Measurements from ENCODE around the gene HSP90AB1. TPM values are rescaled to one million over a fixed set of nuclear protein-coding genes. Genes with fewer than 3 reads are reported as not detected.
A peak's percentile ranks its signal among the peaks of the same experiment; 100 is the strongest.
"Not testable (repeated sequence)": the region's sequence is repeated elsewhere in the genome, so short reads cannot be mapped to it uniquely, and the experiment has no call there.

Gene HSP90AB1
- total RNA-seq, 2 experiments from 2014 or later = 1,951 to 2,044 TPM

DNA sequence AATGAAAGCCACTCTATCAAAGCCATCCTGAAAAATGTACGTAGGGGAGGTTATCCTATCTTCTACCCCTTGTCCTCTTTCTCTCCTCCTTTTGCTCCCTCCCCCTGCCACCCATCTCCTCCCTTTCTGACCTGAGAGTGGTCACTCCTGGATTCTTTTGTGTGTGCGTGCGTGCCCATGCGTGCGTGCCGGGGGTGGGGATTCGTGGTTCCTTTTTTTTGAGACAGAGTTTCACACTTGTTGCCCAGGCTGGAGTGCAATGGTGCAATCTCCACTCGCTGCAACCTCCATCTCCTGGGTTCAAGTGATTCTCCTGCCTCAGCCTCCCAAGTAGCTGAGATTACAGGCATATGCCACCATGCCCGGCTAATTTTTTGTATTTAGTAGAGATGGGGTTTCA, 15.5 kb upstream of the HSP90AB1 start:
- H3K4me3 Mint-ChIP-seq; H3K9me3 Mint-ChIP-seq; intact Hi-C loops (cut with micrococcal nuclease); H3K27ac Mint-ChIP-seq; H3K4me1 Mint-ChIP-seq (ENCODE audit: low read depth); DNase-seq; H3K27me3 Mint-ChIP-seq (ENCODE audit: low read depth): not testable (repeated sequence)
- CTCF ChIA-PET = interaction anchor here (0.6 kb wide), 1 partner anchor 12 kb away, joined by 3 read pairs; no protein-coding TSS in a partner anchor
- H3K36me3 Mint-ChIP-seq (ENCODE audit: low read depth) = peaks cover 43% of the 10 kb centered on the region

DNA sequence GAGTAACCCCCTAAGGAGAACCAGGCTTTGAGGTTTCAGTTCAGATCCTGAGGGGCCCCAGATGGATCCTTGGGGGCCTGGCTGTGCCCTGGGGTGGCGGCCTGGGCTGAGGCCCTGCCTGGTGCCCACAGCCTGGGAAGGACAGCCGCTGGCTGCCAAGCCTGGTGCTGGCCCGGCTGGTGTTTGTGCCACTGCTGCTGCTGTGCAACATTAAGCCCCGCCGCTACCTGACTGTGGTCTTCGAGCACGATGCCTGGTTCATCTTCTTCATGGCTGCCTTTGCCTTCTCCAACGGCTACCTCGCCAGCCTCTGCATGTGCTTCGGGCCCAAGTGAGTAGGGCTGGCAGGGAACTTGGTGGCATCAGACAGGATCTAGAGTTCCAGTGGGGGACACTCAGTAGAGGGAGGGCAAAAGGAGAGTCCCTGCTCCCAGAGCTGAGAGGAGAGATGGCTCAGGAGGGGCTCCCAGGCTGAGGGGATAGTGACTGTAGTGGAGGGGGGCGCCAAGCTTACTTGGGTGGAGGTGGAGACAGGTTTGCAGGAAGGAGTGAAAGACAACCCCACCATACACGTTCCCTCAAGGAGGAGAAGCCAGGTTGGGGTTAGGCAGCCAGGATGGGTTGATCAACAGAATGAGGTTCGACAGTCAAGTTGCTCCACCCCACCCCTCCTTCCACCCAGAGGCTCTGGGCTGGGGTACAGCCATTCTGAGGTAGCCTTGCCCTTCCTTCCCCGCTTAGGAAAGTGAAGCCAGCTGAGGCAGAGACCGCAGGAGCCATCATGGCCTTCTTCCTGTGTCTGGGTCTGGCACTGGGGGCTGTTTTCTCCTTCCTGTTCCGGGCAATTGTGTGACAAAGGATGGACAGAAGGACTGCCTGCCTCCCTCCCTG, 14.0 kb upstream of the HSP90AB1 start:
- H3K27ac Mint-ChIP-seq = no peak overlapping the region
- DNase-seq = no peak
- no peak overlapping the region for H3K4me3 Mint-ChIP-seq
- intact Hi-C loops (cut with micrococcal nuclease) = no loop called here
- no peaks in the 10 kb centered on the region for H3K27me3 Mint-ChIP-seq (ENCODE audit: low read depth)
- H3K9me3 Mint-ChIP-seq = no peaks in the 10 kb centered on the region
- CTCF ChIA-PET = interaction anchor here (0.6 to 6.0 kb wide), 2 partner anchors 9 to 48 kb away, joined by 3 to 77 read pairs; partner anchors contain the start of gene SLC29A1
- H3K36me3 Mint-ChIP-seq (ENCODE audit: low read depth) = peaks cover 38% of the 10 kb centered on the region
- peaks cover 8% of the 10 kb centered on the region for H3K4me1 Mint-ChIP-seq (ENCODE audit: low read depth)

DNA sequence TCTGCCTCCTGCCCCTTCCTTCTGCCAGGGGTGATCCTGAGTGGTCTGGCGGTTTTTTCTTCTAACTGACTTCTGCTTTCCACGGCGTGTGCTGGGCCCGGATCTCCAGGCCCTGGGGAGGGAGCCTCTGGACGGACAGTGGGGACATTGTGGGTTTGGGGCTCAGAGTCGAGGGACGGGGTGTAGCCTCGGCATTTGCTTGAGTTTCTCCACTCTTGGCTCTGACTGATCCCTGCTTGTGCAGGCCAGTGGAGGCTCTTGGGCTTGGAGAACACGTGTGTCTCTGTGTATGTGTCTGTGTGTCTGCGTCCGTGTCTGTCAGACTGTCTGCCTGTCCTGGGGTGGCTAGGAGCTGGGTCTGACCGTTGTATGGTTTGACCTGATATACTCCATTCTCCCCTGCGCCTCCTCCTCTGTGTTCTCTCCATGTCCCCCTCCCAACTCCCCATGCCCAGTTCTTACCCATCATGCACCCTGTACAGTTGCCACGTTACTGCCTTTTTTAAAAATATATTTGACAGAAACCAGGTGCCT, 13.3 kb upstream of the HSP90AB1 start:
- Mint-ChIP-seq H3K9me3 (no peaks in the 10 kb centered on the region), H3K4me1 (ENCODE audit: low read depth) (peaks cover 12% of the 10 kb centered on the region), H3K36me3 (ENCODE audit: low read depth) (peaks cover 34% of the 10 kb centered on the region), H3K27ac (no peak overlapping the region), H3K27me3 (ENCODE audit: low read depth) (no peaks in the 10 kb centered on the region), H3K4me3 (no peak overlapping the region)
- no peak for DNase-seq
- CTCF ChIA-PET = interaction anchor here (0.6 to 6.0 kb wide), 4 partner anchors 9 to 62 kb away, joined by 3 to 77 read pairs (median 8); partner anchors contain the start of gene SLC29A1
- intact Hi-C loops (cut with micrococcal nuclease) = no loop called here

DNA sequence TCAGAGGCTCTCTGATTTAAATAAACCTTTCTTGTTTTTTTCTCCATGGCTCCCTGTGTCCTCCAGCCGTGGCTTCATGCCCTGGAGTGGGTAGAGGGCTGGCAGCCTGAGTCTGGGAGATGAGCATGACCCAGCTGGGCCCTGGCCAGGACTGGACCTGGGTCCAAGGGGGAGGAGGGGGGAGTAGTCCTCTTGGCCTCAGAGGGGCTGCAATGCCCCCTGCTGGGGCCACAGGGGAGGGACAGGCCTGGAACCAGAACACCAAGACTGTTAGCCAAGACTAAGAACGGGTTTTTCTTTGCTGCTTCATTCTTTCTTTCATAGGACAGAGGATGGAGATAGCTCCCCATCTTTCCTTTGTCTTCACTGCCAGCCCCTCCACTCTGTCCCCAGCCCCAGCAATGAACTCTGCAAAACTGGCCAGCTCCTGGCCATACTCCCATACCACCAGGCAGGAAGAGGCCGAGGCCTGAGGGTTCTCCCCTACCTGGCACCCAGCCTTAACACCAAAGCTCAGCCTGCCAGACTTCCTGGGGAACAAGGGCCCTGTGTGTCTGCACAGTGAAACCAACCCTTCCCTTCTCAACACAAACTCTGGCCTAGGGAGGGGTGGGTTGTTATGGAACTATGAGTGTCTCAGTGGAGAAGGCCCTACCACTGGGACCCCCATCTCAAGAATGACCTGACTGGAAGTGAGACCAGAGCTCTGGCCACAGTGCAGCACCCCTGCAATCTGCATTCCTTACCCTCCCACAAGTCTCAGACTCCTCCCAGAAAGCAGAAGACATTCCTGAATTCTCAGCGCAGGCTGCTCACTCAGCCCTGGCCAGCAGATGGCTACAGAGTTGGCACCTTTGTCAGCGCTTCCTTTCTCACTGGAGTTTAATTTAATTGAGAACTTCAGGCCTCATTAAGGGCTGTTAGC, 12.5 kb upstream of the HSP90AB1 start:
- peak; percentile 25 for DNase-seq
- H3K27ac Mint-ChIP-seq = no peak overlapping the region
- intact Hi-C loops (cut with micrococcal nuclease) = loop anchor here (5.0 kb wide), 1 partner anchor 137 kb away; no protein-coding TSS in a partner anchor
- no peaks in the 10 kb centered on the region for H3K9me3 Mint-ChIP-seq
- H3K4me3 Mint-ChIP-seq = no peak overlapping the region
- CTCF ChIA-PET = interaction anchor here (0.8 to 6.0 kb wide), 9 partner anchors 9 to 138 kb away, joined by 3 to 77 read pairs (median 4); partner anchors contain the start of gene SLC29A1
- H3K4me1 Mint-ChIP-seq (ENCODE audit: low read depth) = peaks cover 13% of the 10 kb centered on the region
- H3K36me3 Mint-ChIP-seq (ENCODE audit: low read depth) = peaks cover 27% of the 10 kb centered on the region
- H3K27me3 Mint-ChIP-seq (ENCODE audit: low read depth) = no peaks in the 10 kb centered on the region

DNA sequence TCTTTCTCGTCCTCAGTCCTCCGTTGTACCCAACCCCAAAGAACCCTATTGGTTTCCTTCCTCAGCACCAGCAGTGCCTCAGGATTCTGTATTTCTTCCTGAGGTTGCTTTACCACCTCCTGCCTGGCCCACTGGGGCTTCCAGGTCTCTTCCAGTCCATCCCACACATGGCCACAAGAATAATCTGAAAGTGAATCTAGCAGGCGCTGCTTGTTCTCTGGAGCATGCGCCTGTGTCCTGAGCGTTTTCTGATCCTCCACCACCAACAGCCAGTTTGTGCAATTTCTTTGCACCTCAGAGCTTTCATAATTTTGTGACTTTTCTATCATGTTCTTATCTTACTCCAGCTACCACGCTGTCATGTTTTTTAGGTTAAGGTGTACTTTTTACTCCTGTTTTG, 11.6 kb upstream of the HSP90AB1 start:
- Mint-ChIP-seq H3K27ac (no peak overlapping the region), H3K4me1 (ENCODE audit: low read depth) (peaks cover 13% of the 10 kb centered on the region), H3K4me3 (no peak overlapping the region), H3K9me3 (no peaks in the 10 kb centered on the region), H3K36me3 (ENCODE audit: low read depth) (peaks cover 23% of the 10 kb centered on the region), H3K27me3 (ENCODE audit: low read depth) (no peaks in the 10 kb centered on the region)
- CTCF ChIA-PET = interaction anchor here (0.6 to 6.0 kb wide), 11 partner anchors 10 to 139 kb away, joined by 3 to 77 read pairs (median 4); partner anchors contain the start of gene SLC29A1
- intact Hi-C loops (cut with micrococcal nuclease) = loop anchor here (5.0 kb wide), 1 partner anchor 138 kb away; no protein-coding TSS in a partner anchor
- no peak for DNase-seq

DNA sequence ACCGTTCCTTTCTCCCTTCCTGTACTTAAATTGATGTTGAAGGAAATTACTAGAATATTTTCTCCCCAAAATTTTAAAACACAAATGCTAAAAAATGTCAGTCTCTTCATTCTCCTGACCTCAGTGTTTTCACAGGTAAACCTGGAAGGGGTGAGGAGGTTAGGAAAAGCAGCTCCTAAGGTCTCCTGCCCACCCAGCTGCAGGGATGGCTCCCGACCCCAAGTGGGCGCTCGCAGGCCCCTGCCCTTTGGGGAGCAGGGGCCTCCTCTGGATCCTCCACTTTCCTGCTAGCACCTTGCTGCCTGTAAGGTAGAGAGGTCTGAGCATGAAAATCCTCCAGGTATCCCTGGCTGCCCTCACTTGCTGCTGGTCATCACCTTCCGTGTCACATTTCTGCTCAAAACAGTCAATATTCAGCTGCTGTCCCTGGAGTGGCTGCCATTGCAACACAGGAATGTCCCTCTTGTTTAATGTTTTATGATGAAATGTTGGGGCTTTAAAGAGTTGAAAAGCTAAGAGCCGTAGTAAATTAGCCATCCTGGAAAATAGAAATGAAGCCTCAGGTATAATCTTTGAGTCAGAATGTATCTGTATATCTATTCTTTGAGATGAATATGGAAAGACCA, 10.9 kb upstream of the HSP90AB1 start:
- H3K4me3 Mint-ChIP-seq = no peak overlapping the region
- H3K27me3 Mint-ChIP-seq (ENCODE audit: low read depth) = no peaks in the 10 kb centered on the region
- no peak overlapping the region for H3K27ac Mint-ChIP-seq
- H3K4me1 Mint-ChIP-seq (ENCODE audit: low read depth) = peaks cover 13% of the 10 kb centered on the region
- H3K9me3 Mint-ChIP-seq = no peaks in the 10 kb centered on the region
- CTCF ChIA-PET = interaction anchor here (0.6 to 6.0 kb wide), 14 partner anchors 8 to 150 kb away, joined by 3 to 77 read pairs (median 4); partner anchors contain the start of gene SLC29A1
- no peak for DNase-seq
- intact Hi-C loops (cut with micrococcal nuclease) = loop anchor here (5.0 kb wide), 1 partner anchor 139 kb away; no protein-coding TSS in a partner anchor
- peaks cover 17% of the 10 kb centered on the region for H3K36me3 Mint-ChIP-seq (ENCODE audit: low read depth)

DNA sequence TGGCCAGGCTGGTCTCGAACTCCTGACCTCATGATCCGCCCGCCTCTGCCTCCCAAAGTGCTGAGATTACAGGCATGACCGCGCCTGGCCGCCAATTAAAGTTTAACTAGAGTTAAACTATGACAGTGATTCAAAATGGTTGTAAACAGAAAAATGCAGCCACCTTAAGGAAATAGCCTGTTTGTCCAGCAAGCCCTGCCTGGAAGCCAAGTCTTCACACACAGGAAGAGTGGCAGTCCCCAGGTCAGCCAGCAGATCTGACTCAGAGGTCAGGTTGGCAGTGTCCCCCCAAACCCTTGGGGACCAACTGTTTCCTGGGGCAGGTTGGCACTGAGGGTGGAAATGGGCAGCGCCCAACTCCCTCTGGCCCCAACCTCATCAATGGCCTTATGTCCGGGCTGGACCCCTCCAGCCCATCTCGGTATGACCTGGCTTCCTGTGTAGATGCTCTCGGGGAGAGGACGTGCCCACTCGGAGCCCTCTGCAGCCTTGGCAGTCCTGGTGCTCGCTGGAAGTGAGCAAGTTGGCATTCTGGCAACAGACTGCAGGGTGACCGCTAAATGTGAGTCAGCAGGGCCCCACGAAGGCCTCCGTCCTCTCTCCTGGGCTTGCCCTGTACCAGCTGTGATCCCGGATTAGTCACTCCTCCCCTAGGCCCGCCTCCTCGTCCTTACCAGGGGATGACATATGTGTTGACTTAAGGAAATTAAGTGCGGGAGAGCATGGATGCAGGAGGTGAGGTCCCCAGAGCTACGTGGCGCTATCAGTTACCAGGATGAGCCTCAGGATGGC, 9.7 kb upstream of the HSP90AB1 start:
- Mint-ChIP-seq H3K36me3 (ENCODE audit: low read depth) (peaks cover 10% of the 10 kb centered on the region), H3K27ac (peak overlapping the region; percentile 87), H3K4me1 (ENCODE audit: low read depth) (peaks cover 14% of the 10 kb centered on the region), H3K9me3 (no peaks in the 10 kb centered on the region), H3K27me3 (ENCODE audit: low read depth) (no peaks in the 10 kb centered on the region), H3K4me3 (peak overlapping the region; percentile 78)
- peak; percentile 85 for DNase-seq
- CTCF ChIA-PET = interaction anchor here (0.5 to 6.0 kb wide), 12 partner anchors 8 to 141 kb away, joined by 3 to 77 read pairs (median 6); partner anchors contain the start of genes HSP90AB1 and SLC29A1
- intact Hi-C loops (cut with micrococcal nuclease) = loop anchor here (1.0 to 5.0 kb wide), 3 partner anchors 9 to 140 kb away; no protein-coding TSS in a partner anchor

DNA sequence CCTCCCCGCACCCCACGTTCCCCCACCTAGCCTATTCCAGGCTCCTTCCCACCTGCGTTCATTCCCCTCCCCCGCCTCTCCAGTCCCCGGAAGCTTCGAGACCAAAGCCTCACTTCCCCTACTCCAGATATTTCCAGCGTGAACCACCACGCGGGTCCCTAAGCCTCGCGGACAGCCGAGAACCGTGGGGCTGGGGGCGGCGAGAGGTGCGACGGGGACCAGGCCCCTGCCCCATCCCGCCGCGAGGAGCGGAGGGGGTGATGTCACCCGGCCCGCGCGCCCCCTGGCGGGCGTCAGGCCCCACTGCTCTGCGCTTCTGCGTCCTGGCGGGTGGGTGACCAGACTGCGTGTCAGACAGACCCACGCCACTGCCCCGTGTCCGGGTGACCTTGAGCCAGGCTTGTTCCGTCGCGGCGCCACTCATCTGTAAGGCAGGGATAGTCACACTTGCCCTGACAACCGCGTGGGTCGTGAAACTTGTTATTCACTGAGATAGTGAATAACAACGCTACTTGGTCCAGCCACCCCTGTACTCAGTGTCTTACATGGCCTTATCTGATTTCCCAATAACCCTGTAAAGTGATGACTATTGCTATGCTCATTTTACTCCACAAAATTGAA, 9.0 kb upstream of the HSP90AB1 start:
- peaks cover 14% of the 10 kb centered on the region for H3K4me1 Mint-ChIP-seq (ENCODE audit: low read depth)
- H3K27me3 Mint-ChIP-seq (ENCODE audit: low read depth) = no peaks in the 10 kb centered on the region
- CTCF ChIA-PET = interaction anchor here (0.7 to 6.0 kb wide), 10 partner anchors 8 to 141 kb away, joined by 3 to 77 read pairs (median 6); partner anchors contain the start of genes HSP90AB1 and SLC29A1
- H3K36me3 Mint-ChIP-seq (ENCODE audit: low read depth) = peaks cover 6% of the 10 kb centered on the region
- intact Hi-C loops (cut with micrococcal nuclease) = loop anchor here (1.0 to 5.0 kb wide), 4 partner anchors 8 to 141 kb away; no protein-coding TSS in a partner anchor
- peak; percentile 77 for DNase-seq
- peak overlapping the region; percentile 87 for H3K27ac Mint-ChIP-seq
- H3K4me3 Mint-ChIP-seq = peak overlapping the region; percentile 78
- H3K9me3 Mint-ChIP-seq = no peaks in the 10 kb centered on the region

DNA sequence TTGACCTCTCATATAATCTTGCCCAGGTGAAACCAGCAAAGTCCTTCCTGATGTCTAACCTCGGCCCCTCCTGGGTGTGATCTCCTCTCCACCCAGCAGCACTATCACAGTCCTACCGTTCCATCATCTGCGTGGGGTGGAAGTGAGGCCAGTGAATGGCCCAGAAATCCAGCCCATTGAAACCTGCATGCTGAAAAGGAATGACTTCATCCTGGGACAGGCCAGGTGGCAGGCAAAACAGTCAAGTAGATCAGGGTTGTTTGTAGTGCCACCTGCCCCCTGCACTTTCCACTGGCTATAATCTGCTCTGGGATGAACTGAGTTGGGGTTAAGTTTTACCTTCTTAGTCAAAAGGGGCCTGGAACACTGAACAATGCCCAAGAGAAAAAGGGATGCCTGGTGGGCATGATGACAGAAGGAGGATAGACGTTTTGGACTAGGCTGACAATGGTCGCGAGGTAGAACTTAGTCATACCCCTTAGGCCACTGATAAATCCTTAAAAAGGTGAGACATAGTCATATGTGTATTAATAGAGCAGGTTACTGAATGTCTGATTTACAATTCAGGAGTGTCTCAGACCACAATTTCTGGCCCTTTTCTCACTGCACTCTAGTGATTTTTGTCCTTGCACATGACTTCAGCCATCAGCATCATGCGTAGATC, 8.1 kb upstream of the HSP90AB1 start:
- intact Hi-C loops (cut with micrococcal nuclease) = loop anchor here (1.0 to 5.0 kb wide), 2 partner anchors 67 to 142 kb away; no protein-coding TSS in a partner anchor
- no peak overlapping the region for H3K27ac Mint-ChIP-seq
- H3K36me3 Mint-ChIP-seq (ENCODE audit: low read depth) = peaks cover 4% of the 10 kb centered on the region
- DNase-seq = no peak
- no peaks in the 10 kb centered on the region for H3K9me3 Mint-ChIP-seq
- H3K4me1 Mint-ChIP-seq (ENCODE audit: low read depth) = peaks cover 14% of the 10 kb centered on the region
- H3K4me3 Mint-ChIP-seq = peak overlapping the region; percentile 78
- CTCF ChIA-PET = interaction anchor here (0.6 to 6.0 kb wide), 3 partner anchors 12 to 66 kb away, joined by 3 to 77 read pairs (median 14); partner anchors contain the start of gene SLC29A1
- no peaks in the 10 kb centered on the region for H3K27me3 Mint-ChIP-seq (ENCODE audit: low read depth)

DNA sequence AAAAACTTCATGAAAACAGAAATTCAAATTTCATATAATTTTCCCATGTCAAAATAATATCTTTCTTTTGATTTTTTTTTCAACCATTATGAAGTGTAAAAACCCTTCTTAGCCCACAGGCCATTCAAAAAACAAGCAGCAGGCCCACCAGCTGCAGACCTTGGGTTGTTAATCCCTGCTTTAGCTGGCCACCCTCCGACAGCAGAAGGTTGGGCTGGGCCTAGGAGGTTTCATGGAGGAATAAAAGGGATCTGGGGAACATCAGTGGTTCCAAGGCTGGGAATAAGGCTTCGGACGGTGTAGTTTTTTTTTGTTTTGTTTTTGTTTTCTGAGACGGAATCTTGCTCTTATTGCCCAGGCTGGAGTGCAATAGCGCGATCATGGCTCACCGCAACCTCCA, 3.6 kb upstream of the HSP90AB1 start:
- intact Hi-C loops (cut with micrococcal nuclease) = no loop called here
- Mint-ChIP-seq H3K9me3 (no peaks in the 10 kb centered on the region), H3K27me3 (ENCODE audit: low read depth) (peaks cover 4% of the 10 kb centered on the region), H3K36me3 (ENCODE audit: low read depth) (peaks cover 15% of the 10 kb centered on the region), H3K4me3 (no peak overlapping the region), H3K27ac (no peak overlapping the region), H3K4me1 (ENCODE audit: low read depth) (peaks cover 16% of the 10 kb centered on the region)
- DNase-seq = no peak
- CTCF ChIA-PET = interaction anchor here (0.5 to 8.0 kb wide), 6 partner anchors 9 to 70 kb away, joined by 3 to 66 read pairs (median 6); partner anchors contain the start of gene SLC35B2
